CD4-positive, alpha-beta T cell treated with Interleukin-10 for 1 hour (primary cell): ENCODE results near the gene STN1.
"Not testable (repeated sequence)": the region's sequence is repeated elsewhere in the genome, so short reads cannot be mapped to it uniquely, and the experiment has no call there.

Source experiments
- DNase-seq: peaks from one replicate; pipeline ENCODE4 v3.0.0-alpha.2; 2020

The STN1 gene

DNA sequence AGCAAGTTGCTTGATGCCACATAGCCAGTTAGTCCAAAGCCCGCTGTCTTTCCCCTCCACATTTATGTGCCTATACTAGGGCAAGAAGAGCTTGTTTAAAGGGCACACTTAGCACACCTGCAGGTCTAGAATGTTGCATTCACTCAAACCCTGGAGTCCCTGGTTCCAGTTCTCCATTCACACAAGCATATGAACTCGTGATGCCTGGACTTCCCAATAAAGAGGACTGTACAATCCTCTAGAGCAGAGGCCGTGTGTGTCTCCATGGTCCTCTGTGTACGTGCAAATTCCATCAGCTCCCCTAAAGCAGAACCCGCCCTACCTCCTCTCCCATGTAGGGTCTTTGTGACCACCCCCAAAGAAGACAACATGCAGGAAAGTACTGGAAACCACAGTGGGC is 59.6 kb downstream of the STN1 start:
- no peak for DNase-seq

DNA sequence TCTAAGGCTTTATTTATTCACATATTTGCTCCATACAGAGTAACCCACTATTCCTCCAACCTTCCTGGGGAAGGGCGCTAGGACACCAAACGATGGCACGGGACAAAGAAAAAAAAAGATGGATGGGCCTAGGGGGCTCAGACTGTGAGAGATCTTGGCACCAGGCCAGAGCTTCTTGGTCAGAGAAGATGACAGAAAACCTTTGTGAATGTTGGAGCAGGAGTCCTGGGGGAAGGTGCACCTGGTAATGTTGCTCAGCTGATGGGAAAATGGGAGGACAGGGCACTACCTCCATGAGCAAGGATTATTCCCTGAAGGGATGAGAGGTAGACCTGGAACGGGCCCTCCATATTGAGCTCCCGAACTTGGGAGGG is 61.2 kb downstream of the STN1 start:
- DNase-seq = no peak

DNA sequence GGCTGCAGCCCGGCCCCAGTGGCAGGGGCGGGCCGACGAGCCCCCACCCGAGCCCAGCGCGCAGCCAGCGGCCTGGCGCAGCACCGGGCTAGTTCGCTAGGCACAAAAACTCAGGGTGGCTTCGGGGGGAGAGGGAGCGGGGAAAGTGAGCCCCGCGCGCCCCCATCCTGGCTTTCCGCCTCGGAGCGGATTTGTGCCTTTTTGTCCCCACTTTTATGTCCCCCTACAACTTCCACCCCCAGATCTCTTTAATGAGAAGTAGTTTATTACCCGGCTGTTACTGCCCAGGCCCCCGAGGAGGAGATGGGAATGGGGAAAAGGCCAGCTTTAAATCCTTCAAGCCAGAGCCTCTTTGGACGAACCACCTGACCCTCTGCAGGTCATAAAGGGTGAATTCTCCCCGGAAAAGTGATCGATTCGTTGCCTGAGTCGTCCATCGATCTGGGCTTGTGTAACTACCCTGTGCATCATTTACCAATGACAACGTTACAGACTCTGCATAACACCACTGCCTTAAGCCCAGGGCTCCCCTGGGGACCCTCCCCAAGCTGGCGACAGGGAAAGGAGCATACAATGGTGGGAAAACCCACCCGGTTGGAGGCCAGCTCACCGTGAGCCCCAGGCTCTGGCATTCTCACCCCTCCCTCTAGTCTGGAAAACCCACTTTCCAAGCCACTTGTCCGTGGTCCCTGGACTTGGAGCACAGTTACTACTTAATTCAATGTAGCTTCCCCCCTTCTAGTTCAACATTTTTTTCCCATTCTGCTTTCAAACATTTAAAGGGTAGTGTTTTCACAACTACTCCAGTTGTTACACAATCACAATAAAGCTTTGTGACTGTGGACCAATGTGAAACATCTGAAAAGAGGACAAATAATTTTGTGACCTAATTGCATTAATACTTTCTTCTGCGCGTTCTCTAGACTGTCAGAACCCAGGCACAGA is 61.9 kb downstream of the STN1 start:
- DNase-seq = no peak

DNA sequence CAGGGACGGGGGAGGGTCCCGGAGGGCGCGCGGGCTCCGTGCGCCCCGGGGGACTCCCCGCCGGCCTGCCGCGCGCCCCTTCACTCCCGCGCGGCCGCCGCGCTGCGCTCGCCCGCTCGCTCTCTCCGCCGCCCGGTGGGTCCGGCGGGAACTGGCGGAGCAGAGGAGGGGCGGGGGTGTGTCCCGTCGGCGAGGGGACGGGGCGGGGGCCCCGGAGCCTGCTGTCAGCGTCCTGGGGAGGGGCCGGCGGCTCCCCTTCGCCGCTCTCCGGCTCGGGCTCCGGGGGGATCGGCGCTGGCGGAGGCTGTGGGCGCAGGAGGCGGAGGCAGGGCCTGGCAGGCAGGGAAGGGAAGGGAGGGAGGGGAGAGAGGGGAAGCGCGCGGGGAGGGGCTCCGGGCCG is 62.6 kb downstream of the STN1 start, which contains the start of gene SH3PXD2A:
SH3PXD2A (minus strand) TSS at position 153 of the 400 bp plus-strand sequence. CDS start 310 bp downstream, outside the sequence.
- DNase-seq = peak; percentile 20

DNA sequence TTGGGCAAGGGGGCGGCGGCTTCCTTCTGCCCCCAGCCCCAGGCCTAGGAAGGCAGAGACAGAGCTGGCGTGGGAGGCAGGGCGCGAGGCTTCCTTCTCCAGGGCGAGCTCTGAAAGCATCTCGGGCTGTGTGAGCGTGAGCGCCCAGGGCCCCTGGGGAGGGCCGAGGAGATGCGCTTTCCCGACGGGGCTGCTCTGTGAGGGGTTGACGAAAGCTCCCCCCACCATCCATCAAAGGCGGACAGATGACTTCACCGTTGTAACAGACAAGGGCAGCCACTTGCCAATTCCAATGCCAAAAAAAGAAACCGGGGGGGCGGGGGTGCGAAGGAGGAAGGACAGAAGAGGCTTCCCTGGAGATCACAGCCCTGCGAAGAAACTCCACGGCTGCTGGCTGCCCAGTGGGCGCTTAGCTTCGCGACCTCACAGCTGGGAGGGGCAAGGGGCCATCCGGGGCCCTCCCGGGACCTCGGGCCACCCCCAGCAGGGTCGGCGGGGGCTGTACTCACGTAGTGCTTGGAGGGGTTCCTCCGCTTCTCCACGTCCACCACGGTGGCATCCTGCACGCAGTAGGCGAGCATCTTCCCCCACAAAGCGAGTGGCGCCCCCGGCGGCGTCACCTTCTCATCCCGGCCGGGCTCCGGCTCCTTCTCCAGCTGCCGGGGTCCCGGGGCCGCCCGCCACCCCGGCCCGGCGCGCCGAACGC is 63.1 kb downstream of the STN1 start:
- DNase-seq = no peak

DNA sequence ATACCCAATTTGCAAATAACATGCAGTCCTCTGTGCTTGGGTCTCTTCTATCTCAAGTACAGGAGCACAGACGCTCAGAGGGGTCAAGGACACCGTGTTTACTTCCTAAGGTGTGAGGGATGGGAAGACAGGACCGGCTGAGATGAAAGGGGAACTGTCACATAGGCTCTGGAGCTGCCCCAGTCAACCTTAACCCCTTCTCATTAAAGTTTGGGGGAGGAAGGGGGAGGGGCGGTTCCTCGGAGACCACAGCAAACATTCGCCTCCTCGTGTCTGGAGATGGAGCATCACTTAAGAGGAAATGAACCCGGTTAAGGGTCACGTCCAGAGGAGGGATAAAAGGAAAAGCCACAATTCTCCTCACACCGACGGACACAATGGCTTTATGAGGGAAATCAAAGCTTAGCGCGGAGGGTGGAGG is 63.7 kb downstream of the STN1 start:
- no peak for DNase-seq

DNA sequence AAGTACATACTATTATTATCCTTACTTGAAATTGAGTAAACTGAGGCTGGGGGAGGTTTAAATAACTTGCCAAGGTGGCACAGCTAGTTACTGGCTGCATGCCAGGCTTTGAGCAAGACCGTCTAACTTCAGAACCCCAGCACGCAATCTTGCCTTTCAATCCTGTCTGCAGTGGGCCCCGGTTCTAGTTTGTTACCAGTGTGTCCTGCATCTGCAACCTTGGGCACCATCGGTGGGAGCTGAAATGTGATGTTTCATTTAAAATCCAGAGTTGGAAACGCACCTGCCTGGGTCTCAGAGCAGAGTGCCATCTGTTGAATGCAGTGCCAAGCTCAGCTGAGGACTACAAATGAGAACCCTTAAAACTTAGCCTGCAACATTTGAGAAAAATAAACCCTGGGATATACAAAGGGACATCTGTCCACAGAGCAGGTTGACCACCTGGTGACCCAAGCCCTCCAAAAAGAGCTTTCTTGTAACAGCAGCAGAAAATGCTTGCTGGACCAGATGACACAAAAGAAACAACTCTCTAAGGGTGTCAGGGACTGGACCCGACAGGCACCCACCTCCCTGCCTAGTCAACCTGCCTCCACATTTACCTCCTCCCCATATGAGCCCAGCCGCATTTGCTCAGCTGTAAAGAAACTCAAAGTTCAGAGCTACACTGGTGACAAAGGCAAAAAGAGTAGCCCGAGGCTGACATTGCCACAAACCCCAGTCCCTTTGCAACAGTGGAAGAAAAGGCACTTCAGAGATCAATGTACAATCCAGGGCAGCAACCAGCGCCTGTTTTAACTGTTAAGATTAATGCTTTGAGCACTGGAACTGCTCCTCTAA is 64.3 kb downstream of the STN1 start:
- no peak for DNase-seq

DNA sequence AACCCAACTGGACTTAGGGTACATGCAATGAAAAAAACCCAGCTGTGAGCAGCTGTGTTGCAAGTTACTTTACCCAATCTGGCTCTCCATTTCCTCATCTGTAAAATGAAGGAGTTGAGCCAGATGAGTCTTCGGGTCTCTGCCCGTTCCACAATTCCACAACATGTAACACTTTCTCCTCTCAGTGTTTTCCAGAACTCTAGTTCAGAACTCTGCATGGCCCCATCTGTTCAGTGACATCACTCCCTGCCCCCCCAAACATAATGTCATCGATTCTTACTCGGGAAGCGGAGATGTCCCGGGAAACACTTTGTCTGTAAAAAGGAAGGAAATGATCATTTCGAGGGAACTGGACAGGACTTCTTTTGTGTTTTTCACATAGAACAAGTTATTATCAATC is 65.1 kb downstream of the STN1 start:
- DNase-seq = no peak

DNA sequence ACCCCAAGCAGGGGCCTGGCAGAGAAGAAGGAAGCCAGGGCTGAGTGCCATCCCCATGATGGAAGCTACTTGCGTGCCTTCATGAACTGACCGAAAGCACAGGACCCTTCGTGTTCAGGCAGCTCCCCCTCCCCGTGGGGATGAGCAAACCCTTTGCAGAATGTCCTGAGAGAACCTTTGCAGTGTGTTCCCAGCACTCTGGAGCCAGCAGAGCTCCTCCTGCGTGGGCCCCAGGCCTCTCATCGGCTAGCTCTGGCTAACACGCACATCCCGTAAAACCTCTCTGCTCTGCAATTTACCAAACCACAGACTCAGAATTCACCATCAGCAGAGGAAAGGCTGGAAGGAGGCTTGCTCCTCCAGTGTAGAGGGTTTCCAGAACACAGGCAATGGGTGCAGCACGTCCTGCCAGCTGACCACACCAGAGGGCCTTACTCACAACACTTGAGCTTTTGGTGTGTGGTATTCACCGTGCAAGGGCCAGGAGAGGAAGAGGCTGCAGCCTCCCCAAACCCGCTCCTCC is 65.7 kb downstream of the STN1 start:
- DNase-seq = no peak

DNA sequence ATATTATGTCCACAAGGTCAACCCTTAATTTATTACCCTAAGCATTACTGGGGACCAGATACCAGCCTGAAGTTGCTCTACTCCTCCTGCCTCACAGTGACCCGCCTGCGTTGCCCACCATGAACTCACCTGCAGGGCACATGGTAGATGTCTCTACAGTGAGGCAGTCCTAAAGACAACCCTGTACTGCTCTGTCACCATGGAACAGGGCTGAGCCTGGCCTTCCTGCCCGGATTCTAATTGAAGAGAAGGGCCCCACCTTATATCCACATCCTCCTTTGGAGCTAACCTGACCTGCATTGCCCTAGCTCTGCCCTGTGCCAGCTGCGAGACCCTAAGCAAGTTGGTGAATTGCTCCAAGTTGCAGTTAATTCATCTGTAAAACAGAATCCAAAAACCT is 66.7 kb downstream of the STN1 start:
- no peak for DNase-seq

DNA sequence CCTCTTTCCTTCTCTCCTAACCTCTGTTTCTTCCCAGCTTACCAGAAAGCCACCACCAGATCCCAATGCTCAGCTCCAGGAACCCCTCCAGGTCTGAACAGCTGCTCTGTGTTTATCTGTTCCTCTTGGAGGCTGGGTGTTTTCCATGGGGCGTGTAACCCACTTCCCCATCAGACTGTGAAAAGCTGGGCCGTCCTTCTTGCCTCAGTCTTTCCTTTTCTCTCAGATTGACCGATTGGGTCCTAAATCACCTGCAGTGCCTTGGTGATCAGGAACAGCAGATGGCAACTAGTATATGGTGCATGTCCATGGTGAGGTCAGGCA is 67.5 kb downstream of the STN1 start:
- no peak for DNase-seq

DNA sequence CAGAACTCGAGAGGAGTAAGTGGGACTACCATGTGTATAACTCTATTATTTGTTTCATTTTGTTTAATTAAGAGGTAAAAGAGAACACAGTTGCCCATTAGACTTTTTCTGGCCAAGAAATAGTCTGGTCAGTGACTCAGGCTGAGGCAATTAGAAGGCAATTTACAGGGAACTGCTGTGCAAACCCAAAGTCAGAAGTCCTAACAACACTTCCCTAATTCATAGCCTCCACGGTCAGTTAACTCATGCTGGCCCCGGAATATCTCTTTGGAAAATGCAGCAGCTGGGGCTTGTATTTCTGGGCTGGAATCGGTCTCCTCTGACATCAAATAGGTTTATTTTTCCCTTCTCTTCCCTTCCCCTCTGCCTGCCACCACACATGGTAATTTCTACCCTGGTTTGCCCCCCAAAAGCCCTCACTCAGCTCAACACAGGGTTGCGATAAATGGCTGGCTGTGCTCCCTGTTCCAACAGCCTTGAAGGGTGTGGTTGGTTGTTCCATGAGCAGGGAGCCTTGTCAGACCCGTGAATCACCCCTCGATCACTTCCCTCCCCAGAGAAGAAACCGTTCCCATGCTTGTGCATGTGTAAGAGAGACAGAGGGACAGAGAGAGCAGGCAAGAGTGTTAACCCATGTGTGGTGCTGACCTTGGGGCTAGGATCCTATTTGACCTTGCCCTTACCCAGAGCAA is 68.0 kb downstream of the STN1 start:
- DNase-seq = no peak

DNA sequence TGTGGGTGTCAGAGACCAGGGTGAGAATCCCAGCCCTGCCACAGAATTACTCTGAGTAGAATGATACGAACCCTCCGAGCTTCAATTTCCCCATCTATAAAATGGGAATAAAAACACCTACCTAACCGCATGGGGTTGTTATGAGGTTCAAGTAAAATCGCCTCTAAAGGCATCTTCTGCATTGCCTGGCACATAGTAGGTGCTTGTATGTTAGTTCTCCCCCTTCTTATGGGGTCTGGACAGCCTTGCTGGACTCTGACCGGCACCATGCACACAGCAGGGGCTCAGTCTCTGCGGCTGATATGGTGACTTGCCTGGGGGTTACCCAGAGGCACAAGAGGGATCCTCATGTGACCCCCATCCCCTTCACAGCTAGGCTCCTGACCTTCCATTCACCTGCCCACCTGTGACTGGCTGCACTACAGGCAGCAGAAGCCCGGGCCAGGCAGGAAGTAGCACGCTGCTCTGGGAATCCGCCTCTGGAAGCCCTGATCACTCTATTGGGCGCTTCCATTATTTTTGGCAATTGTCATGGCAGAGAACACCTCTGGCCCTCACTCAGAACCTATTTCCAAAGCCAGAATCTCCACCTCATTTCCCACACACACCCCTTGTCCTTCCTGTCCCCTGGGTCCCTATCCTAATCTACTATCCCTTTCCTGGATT is 68.6 kb downstream of the STN1 start:
- DNase-seq = no peak

DNA sequence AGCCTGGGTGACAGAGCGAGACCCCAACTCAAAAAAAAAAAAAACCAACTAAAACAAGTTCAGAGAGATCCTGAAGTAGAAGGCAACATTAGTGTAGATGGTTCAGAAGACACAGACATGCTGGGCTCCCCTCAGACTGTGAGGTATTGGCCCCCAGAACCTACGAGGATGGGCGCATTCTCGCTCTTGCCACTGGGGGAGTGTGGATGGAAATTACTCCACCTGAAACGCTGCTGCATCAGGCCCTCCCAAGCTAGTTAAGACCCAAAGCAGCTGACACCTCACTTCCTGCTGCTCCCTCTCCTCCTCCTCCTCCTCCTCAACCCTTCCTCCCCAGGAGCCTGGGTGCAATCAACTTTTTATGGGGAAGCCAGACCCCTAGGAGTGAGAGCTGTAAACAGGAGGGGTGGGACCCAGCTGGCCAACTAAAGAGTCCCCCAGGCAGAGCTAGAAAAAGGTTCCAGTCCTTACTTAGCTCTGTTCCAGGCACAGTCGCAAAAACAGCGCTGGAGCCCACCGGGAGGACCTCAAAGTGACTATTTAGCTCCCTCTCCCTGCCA is 70.0 kb downstream of the STN1 start:
- DNase-seq = no peak

DNA sequence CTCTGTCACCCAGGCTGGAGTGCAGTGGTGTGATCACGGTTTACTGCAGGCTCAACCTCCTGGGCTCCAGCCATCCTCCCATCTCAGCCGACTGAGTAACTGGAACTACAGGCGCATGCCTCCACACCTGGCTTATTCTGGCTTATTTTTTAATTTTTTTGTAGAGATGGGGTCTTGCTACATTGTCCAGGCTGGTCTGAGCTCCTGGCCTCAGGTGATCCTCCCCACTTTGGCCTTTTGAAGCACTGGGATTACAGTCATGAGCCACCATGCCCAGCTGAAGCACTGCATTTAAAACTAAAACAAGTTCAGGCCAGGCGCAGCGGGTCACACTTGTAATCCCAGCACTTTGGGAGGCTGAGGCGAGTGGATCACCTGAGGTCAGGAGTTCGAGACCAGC is 70.6 kb downstream of the STN1 start:
- no peak for DNase-seq

DNA sequence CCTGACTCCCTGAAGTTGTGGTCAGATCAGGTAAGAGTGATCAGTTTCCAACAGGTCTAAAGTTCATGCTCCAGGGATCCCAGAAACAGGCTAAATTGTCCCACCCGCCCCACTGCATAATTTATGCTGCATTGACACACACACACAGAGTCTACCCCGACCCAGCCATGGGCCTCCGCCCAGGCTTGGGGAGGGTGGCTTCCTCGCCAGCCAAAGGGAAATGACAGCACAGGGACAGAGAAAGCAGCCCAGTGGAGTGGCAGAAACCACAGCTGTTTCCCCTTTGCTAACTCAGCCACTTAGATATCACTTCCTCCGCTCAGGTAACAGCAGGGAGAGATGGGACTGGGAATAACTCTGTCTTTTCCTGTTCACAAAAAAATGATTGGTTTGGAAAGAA is 72.0 kb downstream of the STN1 start:
- peak; percentile 51 for DNase-seq

DNA sequence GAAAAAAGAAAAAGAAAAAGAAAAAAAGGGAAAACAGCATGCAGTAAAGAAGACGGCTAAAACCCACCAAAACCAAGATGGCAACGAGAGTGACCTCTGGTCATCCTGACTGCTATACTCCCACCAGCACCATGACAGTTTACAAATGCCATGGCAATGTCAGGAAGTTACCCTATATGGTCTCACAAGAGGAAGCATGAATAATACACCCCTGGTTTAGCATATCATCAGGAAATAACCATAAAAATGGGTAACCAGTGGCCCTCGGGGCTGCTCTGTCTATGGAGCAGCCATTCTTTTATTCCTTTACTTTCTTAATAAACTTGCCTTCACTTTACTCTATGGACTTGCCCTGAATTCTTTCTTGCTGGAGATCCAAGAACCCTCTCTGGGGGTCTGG is 72.6 kb downstream of the STN1 start:
- not testable (repeated sequence) for DNase-seq

DNA sequence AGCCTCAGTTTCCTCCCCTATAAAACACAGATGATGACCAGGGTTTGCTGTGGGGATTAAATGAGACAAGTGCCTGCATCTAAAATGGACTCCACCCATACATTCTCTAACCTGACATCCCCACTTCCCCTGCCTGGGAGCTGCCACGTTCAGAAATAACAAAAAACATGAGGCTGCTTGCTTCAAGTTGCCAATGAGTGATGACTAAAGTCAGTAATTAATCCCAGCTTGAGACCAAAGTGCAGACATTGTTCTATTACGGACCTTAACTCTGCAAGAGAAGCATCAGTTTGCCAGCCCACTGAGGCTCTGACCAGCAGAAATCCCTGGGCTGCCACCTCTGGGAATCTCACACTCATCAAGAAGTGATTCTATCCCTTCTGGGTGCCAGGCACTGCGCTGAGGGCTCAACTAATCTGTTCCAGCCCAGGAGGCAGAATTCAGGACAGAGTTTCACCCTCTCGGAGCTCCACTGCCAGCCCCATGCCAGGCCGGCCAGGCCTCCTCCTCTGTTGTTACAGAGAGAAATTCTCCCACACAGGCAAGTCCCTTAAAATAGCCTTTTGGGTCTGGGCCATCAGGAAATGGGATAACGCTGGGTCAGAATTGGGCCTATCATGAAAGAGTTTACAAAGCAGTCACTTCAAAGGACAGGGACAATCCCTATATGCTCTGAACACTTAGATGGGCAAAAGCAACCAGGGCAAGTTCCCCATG is 74.0 kb downstream of the STN1 start:
- no peak for DNase-seq

DNA sequence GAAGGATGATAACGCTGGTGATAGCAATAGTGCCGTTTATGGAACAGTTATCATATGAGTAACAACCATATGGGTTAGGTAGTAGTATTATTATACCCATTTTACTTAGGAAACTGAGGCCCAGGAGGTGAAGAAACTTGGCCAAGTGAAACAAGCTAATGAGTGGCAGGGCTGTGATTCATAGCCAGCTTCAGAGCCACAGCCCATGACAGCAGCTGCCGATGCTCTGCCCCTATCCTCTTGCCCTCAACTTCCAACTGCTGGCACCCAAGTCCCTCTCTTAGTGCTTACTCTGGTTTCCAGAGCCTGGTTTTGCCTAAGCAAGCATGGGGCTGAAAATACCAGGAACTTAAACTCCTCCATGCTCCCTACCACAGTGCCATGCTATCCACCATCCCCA is 74.9 kb downstream of the STN1 start:
- DNase-seq = no peak

DNA sequence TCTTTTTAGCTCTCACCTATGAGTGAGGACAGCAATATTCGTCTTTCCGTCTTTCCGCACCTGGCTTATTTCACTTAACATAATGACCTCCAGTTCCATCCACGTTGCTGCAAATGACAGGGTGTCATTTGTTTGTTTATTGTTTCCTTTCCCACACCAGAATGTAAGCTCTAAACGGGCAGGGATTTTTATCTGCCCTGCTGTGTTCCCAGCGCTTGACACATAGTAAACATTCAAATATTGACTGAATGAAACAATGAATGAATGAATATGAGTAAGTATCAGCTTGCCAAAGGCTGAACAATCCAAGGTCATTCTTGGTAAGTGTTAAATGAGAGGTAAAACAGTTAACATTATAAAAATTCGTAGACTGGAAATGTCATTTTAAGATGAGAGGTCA is 75.4 kb downstream of the STN1 start:
- no peak for DNase-seq

DNA sequence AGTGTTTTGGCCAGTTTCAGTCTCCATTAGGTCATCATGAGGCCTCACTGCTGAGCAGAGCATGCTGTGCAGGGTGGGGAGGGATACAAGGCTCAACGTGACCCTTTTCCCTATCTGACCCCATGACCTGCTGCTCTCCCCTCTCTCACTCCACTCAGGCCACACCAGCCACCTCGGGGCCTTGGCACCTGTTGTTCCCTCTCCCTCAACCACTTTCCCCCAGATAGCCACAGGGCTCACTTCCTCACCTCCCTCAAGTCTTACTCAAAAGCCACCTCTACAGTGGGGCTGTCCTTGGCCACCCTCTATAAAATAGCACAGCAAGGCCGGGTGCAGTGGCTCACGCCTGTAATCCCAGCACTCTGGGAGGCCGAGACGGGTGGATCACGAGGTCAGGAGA is 76.5 kb downstream of the STN1 start:
- DNase-seq = no peak
